T-helper 1 cell treated with Interleukin-12 subunit alpha and Interleukin-12 subunit beta and Interleukin-4 antibody, amounts not matched to agents 30 ng/mL and 1 ng/mL, for 36 hours (primary cell): Measurements from ENCODE around the gene APOL1. TPM values are rescaled to one million over a fixed set of nuclear protein-coding genes. Genes with fewer than 3 reads are reported as not detected.
"Not testable (repeated sequence)": the region's sequence is repeated elsewhere in the genome, so short reads cannot be mapped to it uniquely, and the experiment has no call there.

Experiments used
- intact Hi-C: fragments of 100-400 bp; cut with micrococcal nuclease; formaldehyde crosslinking; loops from one replicate; pipeline ENCODE4 v1.15.1; 2024
- total RNA-seq: library from RNA; stranded (reverse); gene quantifications from 2 replicates; pipeline ENCODE4 v1.2.3, GENCODE V29; 2022

APOL1 gene
- total RNA-seq, 1 donor from 2014 or later: 91.0 TPM

DNA sequence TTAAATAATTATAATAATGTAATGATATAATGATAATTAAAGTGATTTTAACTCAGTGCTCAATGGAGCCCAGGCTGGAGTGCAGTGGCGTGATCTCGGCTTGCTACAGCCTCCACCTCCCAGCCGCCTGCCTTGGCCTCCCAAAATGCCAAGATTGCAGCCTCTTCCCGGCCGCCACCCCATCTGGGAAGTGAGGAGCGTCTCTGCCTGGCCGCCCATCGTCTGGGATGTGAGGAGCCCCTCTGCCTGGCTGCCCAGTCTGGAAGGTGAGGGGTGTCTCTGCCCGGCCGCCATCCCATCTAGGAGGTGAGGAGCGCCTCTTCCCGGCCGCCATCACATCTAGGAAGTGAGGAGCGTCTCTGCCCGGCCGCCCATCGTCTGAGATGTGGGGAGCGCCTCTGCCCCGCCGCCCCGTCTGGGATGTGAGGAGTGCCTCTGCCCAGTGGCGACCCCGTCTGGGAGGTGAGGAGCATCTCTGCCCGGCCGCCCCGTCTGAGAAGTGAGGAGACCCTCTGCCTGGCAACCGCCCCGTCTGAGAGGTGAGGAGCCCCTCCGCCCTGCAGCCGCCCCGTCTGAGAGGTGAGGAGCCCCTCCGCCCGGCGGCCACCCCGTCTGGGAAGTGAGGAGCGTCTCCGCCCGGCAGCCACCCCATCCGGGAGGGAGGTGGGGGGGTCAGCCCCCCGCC lies 37.6 kb downstream of the APOL1 start:
- intact Hi-C loops: not testable (repeated sequence)

DNA sequence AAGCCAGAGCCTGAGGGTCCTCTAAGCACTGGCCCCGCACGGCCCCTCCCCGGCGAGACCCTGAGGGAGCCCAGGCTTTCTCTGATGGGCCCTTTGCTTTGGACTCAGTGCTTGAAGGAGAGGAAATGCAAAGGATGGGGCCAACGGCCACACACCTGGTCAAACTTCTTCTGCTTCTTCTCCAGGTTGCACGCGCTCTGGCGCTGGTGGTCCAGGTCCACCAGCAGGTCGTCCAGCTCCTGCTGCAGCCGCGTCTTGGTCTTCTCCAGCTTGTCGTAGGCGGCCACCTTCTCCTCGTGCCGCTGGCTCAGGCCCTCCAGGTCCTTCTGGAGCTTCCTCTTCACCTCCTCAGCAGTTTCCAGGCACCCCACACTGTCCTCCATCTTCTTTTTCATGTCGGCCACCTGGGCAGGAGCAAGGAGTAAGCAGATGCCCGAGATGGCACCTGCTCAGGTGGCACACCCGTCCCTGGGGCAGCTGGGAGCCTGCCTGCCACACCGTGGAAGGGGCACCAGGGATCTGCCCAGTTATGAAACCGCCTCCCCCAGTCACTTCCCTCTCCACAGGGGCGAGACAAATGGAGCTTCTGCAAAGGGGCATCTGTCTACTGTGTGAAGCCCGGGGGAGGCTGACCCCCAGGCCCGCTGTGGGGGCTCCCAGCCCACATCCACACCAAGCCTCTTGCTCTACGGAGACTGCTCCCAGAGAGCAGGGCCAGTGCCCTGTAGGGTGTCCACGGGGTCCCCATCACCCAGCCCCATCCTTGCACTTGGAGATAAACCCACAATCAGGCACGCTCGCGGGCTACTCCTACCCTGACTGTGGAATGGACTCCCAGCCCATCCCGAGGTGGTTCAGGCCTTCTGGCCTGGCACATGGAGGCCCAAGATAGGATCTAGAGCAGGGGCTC lies 39.2 kb downstream of the APOL1 start:
- intact Hi-C loops: no loop called here

DNA sequence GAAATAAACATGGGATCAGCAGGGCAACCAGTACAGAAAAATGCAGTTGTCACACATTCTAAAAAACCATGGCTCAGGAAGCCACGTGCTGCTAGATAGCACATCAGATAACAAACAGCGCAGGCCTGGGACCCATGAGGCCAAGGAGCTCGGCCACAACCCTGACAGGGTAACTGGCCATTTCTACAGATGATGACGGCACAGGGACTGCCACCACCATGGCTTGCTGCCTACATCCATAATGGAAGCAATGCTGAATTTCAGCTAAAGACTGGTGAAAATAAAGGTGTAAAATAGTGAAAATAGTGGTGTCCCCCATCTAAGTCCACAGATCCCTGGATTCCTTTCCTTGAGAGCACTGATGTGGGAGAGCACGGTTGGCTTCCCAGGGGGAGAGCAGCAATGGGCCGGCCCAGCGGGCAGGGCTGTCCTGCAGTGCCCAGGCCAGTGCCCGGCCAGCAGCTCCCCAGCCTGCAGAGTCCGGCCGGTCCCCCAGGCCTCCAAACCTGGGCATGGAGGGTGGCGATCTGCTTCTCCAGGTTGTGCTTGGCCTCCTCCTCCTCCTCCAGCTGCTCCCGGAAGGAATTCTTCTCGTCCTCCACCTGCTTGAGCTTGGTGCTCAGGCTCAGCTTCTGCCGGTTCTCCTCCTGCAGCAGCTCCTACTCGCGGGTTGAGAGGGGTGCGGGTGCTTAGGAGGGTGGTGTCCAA lies 40.0 kb downstream of the APOL1 start:
- intact Hi-C loops: no loop called here

DNA sequence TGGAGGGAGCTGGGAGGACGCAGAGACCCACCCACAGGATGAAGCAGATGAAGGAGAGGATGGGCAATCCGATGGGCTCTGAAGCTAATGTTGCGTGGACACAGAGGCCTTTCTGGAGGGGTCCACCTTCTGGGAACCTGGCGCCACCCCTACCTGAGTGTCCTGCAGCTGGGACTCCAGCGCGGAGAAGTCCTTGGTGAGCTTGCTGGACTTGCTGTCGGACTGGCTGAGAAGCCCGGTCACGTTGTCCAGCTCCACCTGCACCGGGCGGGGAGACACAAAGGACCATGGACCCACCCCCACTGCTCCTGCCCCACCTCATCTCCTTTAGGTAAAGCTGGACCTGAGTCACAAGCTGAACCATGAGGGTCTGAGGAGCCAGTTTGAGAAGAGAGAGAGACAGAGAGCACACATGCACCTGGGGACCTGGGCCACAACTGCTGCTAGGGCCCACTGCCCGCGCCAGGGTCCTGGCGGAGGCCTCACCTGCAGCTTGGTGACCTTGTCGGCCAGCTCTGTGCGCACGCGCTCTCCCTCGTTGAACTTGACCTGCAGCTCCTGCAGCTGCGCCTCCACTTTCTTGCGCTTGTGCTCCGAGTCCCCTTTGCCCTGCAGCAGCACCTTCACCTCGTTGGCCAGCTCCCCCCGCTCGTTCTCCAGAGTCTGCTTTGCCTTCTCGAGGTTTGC lies 40.8 kb downstream of the APOL1 start:
- intact Hi-C loops: no loop called here

DNA sequence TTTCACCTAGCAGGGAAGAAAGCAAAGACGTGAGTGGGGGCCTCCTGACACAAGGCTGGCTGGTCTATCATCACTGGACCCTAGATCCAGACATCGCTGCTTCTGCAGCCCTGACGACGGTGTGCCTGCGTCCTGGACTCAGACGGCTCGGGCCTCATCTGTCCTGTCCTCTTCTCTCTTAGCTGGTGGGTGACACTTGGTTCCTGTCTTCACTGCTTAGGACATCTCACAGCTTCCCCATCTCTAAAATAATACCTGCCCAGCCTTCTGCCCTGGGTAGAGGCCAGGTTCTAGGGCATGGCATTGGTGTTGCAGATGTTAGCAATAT lies 41.3 kb downstream of the APOL1 start:
- intact Hi-C loops: no loop called here

DNA sequence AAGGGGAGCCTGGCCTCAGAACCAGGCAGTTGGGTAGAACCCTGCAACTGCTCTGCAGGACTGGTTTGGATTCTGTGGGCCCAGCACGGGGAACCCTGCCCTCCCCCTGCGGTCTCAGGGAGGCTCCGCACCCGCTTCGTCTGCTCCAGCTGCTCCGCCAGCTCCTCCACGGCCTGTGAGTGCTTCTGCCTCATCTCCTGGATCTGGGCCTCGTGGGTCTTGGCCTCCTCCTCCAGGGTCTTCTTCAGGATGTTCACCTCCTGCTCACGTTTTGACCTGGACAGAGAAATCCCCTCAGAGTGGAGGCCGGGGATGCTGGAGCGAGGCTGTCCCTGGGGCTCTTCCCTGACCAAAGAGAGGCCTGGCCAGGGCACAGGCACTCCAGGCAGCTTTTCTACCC lies 41.9 kb downstream of the APOL1 start:
- intact Hi-C loops: no loop called here

DNA sequence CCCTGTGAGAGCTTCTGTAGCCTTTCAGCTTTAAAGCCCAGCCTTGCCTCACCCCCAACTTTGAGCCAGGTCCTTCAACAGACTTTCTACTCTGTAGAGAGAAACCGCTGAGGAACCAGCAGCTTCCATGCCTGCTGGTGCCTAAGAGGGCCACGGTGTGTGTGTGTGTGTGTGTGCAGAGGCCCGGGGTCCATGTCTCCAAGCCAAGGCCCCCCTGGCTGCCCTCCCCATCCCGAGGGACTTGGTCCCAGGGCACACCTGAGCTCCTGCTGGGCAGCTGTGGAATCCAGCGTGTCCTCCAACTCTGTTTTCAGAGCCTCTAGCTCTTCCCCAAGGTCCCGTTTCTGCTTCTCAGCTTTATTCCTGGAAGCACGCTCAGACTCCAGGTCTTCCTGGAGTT lies 42.3 kb downstream of the APOL1 start:
- intact Hi-C loops: no loop called here

DNA sequence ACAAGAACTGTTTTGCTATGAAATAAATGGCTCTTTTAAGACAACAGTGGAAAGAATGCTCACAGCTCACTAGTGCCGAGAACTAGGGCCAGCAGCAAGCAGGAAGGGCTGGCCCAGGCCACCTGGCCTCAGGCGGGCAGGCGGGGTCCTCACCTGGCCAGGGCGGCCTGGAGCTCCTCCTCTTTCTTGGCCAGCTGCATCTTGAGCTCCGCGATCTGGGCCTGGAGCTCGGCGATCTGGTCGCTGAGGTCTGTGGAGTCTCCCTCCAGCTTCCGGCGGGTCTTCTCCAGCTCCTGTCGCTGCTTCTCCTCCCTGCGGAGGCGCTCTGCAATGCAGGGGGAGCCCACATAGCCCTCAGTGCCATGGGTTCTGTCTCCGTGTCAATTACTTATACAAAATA lies 43.8 kb downstream of the APOL1 start:
- intact Hi-C loops: no loop called here

DNA sequence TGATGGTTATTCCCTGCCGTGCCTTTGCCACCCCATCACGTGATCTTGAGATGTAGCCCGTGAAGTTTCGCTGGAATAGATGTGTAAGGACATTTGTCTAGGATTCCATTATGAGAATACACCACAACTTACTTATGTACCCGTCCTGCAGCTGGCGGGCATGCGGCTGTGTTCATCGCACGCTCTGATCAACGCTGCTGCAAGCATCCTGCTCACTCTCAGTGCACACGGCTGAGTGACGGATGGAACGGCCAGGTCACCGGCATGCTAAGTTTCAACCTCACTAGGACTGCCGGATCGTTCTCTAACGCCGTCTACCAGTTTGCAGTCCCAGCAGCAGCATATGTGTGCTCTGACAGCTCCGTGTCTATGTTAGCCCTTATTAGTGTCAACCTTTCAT lies 44.6 kb downstream of the APOL1 start:
- intact Hi-C loops: no loop called here

DNA sequence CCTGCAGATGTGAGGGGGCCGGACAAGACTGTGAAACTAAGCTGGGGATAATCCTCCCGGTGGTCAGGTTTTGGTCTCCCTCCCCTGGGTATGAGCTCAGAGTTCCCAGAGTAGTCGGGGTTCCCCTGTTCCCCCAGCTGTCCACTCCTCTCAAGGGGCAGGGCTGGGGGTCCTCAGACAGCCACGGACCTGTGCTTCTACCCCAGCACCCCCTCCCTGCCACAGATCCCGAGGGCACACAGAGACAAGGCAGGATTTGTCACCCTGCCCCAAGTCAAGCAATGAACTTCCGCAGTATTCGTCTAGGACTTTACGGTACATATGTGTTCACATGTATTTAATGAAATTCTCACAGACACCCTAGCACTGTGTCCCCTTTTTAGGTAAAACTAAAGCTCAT lies 45.2 kb downstream of the APOL1 start:
- intact Hi-C loops: no loop called here

DNA sequence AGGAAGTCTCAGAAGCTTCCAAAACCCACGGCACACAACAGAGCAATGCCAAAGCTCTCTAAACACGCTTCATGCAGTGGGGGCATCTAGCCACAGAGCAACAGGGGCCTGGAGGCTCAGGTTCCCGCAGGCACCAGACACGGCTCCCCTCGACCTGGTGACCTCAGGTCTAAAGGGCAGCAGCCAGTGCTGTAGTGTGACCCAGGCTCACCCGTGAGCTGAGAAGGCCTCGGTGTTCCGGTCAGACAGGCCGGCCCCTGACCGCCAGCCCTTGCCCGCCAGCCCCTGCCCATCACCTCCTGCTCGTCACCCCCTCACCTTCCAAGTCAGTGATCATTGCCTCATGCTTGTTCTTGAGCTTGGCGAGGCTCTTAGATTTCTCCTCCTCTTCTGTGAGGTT lies 45.7 kb downstream of the APOL1 start:
- intact Hi-C loops: no loop called here

DNA sequence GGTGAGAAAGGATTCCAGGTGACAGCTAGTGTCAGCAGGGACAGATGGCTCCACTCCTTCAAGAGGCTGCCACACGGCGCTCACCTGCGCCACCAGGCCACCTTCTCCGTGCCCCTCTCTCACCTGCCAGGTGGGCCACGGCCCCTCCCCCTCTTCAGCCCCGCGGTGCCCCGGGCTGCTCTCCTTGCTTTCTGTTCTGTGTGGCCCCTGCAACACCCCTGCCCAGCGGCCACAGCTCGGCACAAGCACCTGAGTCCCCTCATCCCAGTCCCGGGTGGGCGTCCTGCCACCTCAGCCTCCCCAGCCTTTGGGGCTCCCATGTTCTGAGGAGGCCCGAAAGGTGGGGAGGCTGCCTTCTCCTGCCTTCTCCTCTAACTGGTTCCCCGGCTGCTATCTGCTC lies 46.4 kb downstream of the APOL1 start:
- intact Hi-C loops: no loop called here

DNA sequence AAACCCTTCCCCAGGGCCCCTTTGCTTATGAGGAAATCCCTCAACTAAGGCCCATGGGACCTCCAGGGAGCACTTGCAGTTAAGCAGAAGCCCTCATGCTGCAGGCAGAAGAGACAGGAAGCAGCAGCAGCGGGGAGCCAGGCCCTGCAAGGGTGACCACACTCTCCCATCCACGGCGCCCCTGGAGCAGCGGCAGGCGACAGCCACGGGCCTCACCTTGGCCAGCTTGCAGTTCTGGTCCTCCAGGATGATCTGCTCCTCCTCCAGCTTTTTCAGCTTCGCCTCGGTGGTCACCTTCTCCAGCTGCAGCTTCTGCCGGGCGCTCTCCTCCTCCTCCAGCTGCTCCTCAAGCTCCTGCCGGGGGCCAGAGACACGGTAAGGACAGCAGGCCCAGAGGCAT lies 47.0 kb downstream of the APOL1 start:
- intact Hi-C loops: loop anchor here (2.0 to 5.0 kb wide), 3 partner anchors 77 to 227 kb away; partner anchors contain the start of gene EIF3D

DNA sequence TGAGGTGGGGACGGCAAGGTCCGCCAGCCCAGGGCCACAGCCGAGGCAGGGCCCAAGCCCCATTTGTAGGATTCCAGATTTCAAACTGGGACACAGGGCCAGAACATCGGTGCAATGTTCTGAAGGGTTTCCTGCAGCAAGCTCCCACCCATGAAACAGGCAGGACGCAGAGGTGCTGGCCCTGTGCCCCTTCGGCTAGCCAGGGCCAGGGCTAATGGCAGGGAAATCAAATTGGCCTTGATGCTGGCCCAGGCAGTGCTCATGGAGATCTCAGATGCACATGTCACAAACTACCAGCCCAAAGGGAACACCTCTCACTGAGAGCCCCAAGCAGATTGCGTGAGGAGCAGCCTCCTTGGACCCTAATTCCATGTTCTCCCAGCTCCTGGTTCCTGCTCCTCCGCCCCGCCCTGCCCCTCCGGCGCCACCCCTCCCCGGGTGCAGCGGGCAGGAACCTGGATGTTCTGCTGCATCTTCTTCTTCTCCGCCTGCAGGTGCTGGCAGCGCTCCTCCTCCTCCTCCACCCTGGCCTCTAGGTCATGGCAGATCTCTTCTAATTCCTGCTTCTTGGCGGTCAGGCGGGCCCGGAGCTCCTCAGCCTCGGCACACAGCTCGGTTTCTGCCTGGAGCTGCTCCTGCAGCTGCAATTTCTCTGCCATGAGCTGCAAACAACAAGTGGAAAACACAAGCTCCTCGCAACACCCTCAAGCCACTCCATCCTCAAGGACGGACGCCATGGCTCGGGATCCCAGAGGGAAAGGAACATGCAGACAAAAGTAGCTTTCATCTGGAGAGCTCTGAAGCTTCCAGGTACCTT lies 47.7 kb downstream of the APOL1 start:
- intact Hi-C loops: loop anchor here (1.0 to 5.0 kb wide), 8 partner anchors 33 to 227 kb away; partner anchors contain the start of gene EIF3D

DNA sequence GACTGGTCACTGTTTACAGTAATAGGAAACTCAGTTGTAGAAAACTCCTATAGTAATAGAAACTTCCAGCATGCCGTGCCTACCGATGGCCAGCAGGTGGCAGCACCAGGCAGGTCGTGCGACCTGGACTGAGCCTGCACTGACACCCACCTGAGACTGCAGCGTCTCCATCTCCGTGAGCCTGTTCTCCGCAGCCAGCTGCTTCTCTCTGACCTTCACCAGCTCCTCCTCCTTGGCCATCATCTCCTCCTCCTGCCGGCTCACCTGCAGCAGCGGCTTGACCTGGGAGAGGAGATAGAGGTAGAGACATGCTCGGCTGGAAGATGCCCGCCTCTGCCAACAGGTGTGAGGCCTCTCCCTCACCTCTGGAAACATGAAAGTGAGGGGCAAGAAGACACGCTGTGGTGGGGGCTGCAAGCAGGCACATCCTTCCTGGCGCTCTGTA lies 48.5 kb downstream of the APOL1 start:
- intact Hi-C loops: loop anchor here (1.0 to 5.0 kb wide), 8 partner anchors 32 to 226 kb away; partner anchors contain the start of gene EIF3D

DNA sequence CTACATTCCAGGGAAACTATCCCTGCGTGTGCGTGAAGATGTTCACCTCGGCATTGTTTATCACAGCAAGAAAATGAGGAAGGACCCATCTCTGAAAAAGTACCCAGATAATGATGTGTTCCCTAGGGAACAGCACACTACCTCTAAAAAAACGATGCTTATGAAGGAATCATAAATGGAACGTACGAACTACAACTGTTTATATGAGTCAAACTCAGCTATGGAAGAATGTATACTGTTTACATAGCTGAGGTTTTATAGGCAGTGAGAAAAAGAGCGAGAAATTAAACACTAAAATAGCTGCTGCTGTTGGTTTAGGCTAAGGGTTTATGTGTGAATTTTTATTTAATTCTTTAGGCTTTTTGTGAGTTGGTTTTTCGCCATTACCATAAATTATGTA lies 48.9 kb downstream of the APOL1 start:
- intact Hi-C loops: loop anchor here (1.0 to 5.0 kb wide), 8 partner anchors 31 to 225 kb away; partner anchors contain the start of gene EIF3D

DNA sequence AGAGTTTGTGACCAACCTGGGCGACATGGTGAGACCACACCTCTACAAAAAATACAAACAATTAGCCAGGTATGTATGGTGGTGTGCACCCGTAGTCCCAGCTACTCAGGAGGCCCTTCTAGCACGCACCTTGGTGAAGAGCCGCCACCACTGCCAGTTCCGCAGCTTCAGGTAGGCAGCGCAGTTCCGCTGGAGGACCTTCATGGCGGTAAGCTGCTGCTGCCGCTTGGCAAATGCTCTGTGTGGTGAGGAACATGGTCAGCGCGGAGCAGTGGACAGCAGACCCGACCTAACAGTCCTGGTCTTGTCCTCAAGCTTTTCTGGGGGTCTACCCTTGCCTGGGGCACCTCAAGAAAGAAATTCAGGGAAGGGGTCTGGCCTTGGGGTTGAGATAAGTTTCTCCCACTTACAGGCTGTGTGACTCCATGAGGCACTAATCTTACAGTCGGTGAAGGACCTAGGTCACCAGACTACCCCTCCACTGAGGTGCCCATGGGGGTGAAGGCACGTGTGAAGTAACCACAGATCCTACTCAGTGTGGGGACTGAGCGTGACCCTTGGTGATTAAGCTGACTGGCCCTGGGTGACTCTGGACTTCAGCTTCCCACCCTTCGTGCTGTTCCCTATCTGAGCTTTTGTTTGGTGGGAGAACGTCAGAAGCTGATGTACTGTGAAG lies 49.6 kb downstream of the APOL1 start:
- intact Hi-C loops: loop anchor here (5.0 kb wide), 2 partner anchors 155 to 225 kb away; partner anchors contain the start of gene EIF3D

DNA sequence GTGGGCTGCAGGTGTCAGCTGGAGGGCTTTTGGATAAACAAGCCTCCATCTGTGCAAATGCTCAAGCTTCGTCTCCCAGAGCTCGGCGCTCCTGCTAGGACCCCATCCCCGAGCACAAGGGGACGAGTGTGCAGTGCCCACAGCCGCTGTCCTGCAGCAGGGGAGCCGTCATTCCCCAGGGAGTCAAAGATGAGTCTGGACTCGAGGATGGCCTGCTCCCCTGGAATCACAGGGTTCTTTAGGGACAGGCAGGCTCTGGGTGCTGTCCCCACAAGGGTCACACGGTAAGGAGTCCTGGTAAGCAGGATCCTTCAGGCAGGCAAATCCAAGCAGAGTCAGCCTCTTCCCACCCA lies 50.2 kb downstream of the APOL1 start:
- intact Hi-C loops: loop anchor here (5.0 kb wide), 2 partner anchors 154 to 224 kb away; partner anchors contain the start of gene EIF3D

DNA sequence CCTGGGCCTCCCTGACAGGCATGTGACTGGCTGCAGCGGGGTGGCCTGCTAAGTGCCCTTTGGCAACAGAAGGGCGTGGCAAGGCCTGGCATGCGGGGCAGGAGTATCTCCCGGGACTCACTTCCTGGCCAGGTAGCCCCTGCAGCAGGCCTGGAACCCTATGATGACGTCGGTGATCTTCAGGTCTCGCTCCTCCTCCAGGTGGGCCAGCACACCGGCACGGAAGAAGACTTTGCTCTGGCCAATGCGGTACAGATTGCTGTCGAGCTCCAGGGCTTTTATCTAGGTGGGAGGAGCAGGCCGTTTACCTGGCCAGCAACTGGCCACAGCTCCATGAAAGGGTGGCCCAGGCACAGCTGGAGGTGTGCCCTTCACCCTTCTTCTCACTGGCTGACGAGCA lies 50.9 kb downstream of the APOL1 start:
- intact Hi-C loops: loop anchor here (5.0 kb wide), 2 partner anchors 153 to 223 kb away; partner anchors contain the start of gene EIF3D

DNA sequence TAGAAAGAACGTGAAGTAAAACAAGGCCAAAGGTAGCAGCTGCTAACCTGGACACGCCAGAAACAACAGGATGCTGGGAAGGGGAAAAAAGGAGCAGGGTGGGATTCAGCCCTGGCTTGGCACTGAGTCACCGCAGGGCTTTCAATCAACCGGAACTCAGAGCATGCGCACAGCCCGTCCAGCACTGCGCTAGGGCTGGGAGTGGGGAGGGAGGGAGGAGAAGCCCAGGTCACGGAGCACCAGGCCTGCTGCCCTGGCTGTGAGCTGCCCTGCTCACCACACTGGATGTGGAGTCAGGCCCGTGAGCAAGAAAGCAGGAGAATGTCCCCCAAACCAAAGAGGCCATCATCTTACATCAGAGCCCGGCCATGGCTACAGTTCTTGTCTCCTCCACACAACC lies 51.5 kb downstream of the APOL1 start:
- intact Hi-C loops: loop anchor here (5.0 kb wide), 2 partner anchors 153 to 223 kb away; partner anchors contain the start of gene EIF3D
